Measurements from ENCODE around the gene IL32. TPM values are rescaled to one million over a fixed set of nuclear protein-coding genes. Genes with fewer than 3 reads are reported as not detected.

The IL32 gene
- total RNA-seq (100 to 1,000 TPM in 1 of 2 donors, 10 to 100 TPM in 1; 83.7 to 153 TPM), polyA plus RNA-seq (100 to 1,000 TPM; 247 to 275 TPM)
- long read RNA-seq, donor 1, transcript IL32-206 (7 exons, 920 nt): minor isoform, 5 of 43 reads
- long read RNA-seq, donor 1, transcript IL32-202 (7 exons, 1,105 nt): major isoform, 11 of 43 reads
- long read RNA-seq, donor 1, partial matches to known transcripts: 13 of 43 reads
- long read RNA-seq, donor 1, other reads (novel, unspliced or antisense): 0 of 43 reads
- long read RNA-seq, donor 2, partial matches to known transcripts: 0 of 19 reads
- long read RNA-seq, donor 2, other reads (novel, unspliced or antisense): 0 of 19 reads
- long read RNA-seq, donor 3, partial matches to known transcripts: 0 of 12 reads
- long read RNA-seq, donor 3, other reads (novel, unspliced or antisense): 0 of 12 reads
- long read RNA-seq, donor 4, partial matches to known transcripts: 0 of 4 reads
- long read RNA-seq, donor 4, other reads (novel, unspliced or antisense): 0 of 4 reads
- long read RNA-seq, donor 5, transcript IL32-211 (7 exons, 1,272 nt): major isoform, 9 of 24 reads
- long read RNA-seq, donor 5, transcript IL32-202 (7 exons, 1,105 nt): major isoform, 9 of 24 reads
- long read RNA-seq, donor 5, partial matches to known transcripts: 0 of 24 reads
- long read RNA-seq, donor 5, other reads (novel, unspliced or antisense): 0 of 24 reads

- peak; percentile 45 to 63 (median 46) for DNase-seq
- Histone ChIP-seq H3K27ac (ENCODE audit: low read depth in 1 of 2, low read length in 1 of 2) (peak within 1 kb of the TSS; percentile 67 to 72), H3K36me3 (ENCODE audit: control insufficient read depth in 4 of 4, insufficient read depth in 4 of 4, low read length in 4 of 4) (peaks cover 0 to 17% (median 0%) of the 10 kb centered on the region in 4 donors), H3K4me1 (ENCODE audit: control insufficient read depth in 5 of 5, insufficient read depth in 5 of 5, low read length in 5 of 5) (peaks cover 0 to 22% (median under 1%) of the 10 kb centered on the region in 5 donors), H3K9ac (ENCODE audit: insufficient read depth in 1 of 2, low read length in 2 of 2) (no peak within 1 kb of the TSS), H3K9me3 (ENCODE audit: control insufficient read depth in 4 of 4, insufficient read depth in 3 of 4, low read length in 3 of 4) (no peaks in the 10 kb centered on the region), H3K27me3 (ENCODE audit: control insufficient read depth in 3 of 3, insufficient read depth in 3 of 3, low read length in 2 of 3) (no peaks in the 10 kb centered on the region), H3K4me3 (peak within 1 kb of the TSS; percentile 71)
- ATAC-seq (ENCODE audit: insufficient read depth, low FRiP score): peak; percentile 70
- WGBS, 2 donors: 38 to 63% methylated on average over 13 of the region's 13 CpGs
- TF ChIP-seq CTCF (IDR thresholded peaks at IDR 0.05; ENCODE audit: control extremely low read depth, extremely low read depth): no peak
Observed at GRCh38 chr16:3065069-3065741, at the start of gene IL32. Gene IL32, plus strand, starts transcription at chr16:3065640. Its CDS starts 172 bp downstream, at chr16:3065812.

DNA sequence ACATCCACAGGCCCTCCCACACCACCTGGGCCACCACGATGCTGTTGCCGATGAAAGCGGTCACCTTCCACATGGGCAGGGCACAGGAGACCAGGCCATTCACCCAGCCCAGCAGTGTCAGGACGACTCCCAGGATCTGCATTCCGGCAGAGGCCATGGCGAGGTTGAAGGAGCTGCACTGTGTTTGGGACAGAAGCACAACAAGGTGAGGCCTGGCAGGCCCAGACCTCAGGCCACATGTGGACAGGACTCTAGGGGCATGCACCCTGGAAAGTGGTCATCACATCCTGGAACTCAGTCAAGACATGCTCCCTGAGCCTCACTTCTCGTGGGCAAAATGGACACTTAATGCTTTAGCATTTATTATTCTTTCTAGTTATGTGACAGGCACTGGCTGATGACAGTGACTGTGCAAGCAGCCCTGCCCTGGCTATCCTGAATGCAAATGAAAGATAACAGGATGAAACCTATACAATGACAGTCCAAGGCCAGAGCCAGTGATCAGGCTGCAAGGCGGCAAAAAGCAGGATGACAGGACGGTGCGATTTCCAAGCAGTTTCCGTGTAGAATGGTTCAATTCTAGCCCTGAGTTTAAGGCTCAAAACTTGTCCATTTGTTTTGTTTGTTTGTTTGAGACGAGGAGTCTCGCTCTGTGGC lies 49.4 kb upstream of the IL32 start:
- Histone ChIP-seq H3K36me3 (ENCODE audit: control insufficient read depth in 4 of 4, insufficient read depth in 4 of 4, low read length in 4 of 4) (no peaks in the 10 kb centered on the region), H3K4me1 (ENCODE audit: control insufficient read depth in 5 of 5, insufficient read depth in 5 of 5, low read length in 5 of 5) (peaks cover 0 to 47% (median 9%) of the 10 kb centered on the region in 5 donors), H3K4me3 (no peak overlapping the region), H3K9ac (ENCODE audit: insufficient read depth in 1 of 2, low read length in 2 of 2) (no peak overlapping the region), H3K27ac (ENCODE audit: low read depth in 1 of 2, low read length in 1 of 2) (no peak overlapping the region), H3K9me3 (ENCODE audit: control insufficient read depth in 4 of 4, insufficient read depth in 3 of 4, low read length in 3 of 4) (no peaks in the 10 kb centered on the region), H3K27me3 (ENCODE audit: control insufficient read depth in 3 of 3, insufficient read depth in 3 of 3, low read length in 2 of 3) (peaks cover 0 to 29% (median 24%) of the 10 kb centered on the region in 3 donors)
- WGBS, 2 donors: 82 to 92% methylated on average over 13 of the region's 13 CpGs
- DNase-seq: no peak
- TF ChIP-seq CTCF (IDR thresholded peaks at IDR 0.05; ENCODE audit: control extremely low read depth, extremely low read depth): no peak
- no peak for ATAC-seq (ENCODE audit: insufficient read depth, low FRiP score)

DNA sequence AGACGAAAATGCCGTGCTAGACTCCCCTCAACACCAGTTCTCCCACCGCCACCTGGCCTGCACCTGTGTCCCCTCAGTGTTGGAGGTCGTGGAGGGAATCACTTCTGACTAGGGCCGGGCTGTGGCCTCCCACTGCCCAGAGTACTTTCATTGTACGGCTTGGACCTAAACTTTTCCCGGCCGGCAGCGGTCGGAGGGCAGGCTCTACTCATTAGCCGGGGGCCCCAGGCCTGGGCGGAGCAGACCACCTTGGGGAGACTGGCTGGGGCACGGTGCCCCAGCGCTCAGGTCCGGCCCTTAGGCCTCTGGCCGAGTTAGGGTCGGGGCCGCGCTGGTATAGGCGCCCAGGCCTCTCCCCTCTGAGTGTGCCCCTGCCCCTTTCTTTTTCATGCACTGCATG lies 48.1 kb upstream of the IL32 start:
- Histone ChIP-seq H3K4me1 (ENCODE audit: control insufficient read depth in 5 of 5, insufficient read depth in 5 of 5, low read length in 5 of 5) (peaks cover 0 to 42% (median 13%) of the 10 kb centered on the region in 5 donors), H3K27me3 (ENCODE audit: control insufficient read depth in 3 of 3, insufficient read depth in 3 of 3, low read length in 2 of 3) (peaks cover 0 to 25% (median 17%) of the 10 kb centered on the region in 3 donors), H3K27ac (ENCODE audit: low read depth in 1 of 2, low read length in 1 of 2) (no peak overlapping the region), H3K36me3 (ENCODE audit: control insufficient read depth in 4 of 4, insufficient read depth in 4 of 4, low read length in 4 of 4) (peaks cover 0 to 3% (median 0%) of the 10 kb centered on the region in 4 donors), H3K4me3 (no peak overlapping the region), H3K9me3 (ENCODE audit: control insufficient read depth in 4 of 4, insufficient read depth in 3 of 4, low read length in 3 of 4) (no peaks in the 10 kb centered on the region), H3K9ac (ENCODE audit: insufficient read depth in 1 of 2, low read length in 2 of 2) (no peak overlapping the region)
- ATAC-seq (ENCODE audit: insufficient read depth, low FRiP score) (no peak), DNase-seq (no peak)
- WGBS, 2 donors: 73 to 79% methylated on average over 20 of the region's 20 CpGs
- TF ChIP-seq CTCF (IDR thresholded peaks at IDR 0.05; ENCODE audit: control extremely low read depth, extremely low read depth): no peak
